GM19452 (cell line): ENCODE measurements around the gene NUDT4.

ENCODE experiments used
- ATAC-seq: cut with Tn5 transposase; IDR thresholded peaks from one replicate; pipeline ENCODE4 v1.9.1; 2021; ENCODE audit not compliant: unreplicated experiment

NUDT4 gene

GRCh38 chr12:93456077-93456476 lies 78.4 kb downstream of the NUDT4 start:
- no peak for ATAC-seq
